ENCODE data around the gene B3GNT5. TPM values are rescaled to one million over a fixed set of nuclear protein-coding genes. Genes with fewer than 3 reads are reported as not detected.

The B3GNT5 gene
- total and polyA plus RNA-seq, 2 experiments from 2014 or later, result 22.7 to 39.6 TPM

DNA sequence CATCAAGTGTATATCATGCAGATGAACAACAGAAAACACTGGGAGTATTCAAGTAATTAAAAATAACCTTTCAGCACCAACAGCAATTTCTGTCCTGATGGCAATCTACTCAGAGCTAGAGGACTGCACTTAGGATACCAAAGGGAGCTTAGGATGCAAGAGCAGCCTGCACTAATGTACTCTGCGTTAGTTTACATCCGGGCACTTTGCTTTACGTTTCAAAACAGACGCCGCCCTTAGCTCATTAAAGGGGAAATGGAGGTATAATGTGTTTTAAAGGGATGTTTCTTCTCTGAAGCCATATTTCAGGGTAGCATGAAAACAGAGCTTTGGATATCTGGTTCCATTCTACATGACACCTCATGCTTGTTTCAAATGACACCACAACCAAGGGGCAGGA lies 14.0 kb upstream of the B3GNT5 start:
- no peaks in the 10 kb centered on the region for H3K79me2 ChIP-seq
- H3K27ac ChIP-seq, result no peak overlapping the region
- no peak overlapping the region for H3K4me2 ChIP-seq
- 84% methylated on average over 5 of the region's 5 CpGs for WGBS (ENCODE audit: low lambda C conversion rate, missing lambda C conversion rate)
- no peaks in the 10 kb centered on the region for H3K4me1 ChIP-seq (ENCODE audit: insufficient read depth)
- H3K4me3 ChIP-seq, result no peak overlapping the region
- no peaks in the 10 kb centered on the region for H3K9me3 ChIP-seq (ENCODE audit: low read depth)
- no peaks in the 10 kb centered on the region for H4K20me1 ChIP-seq (ENCODE audit: insufficient read depth, poor library complexity, severe bottlenecking)
- no peak for DNase-seq (ENCODE audit: low spot score)
- no peaks in the 10 kb centered on the region for H3K36me3 ChIP-seq (replicated peaks; ENCODE audit: insufficient read depth, low read depth)
- no peaks in the 10 kb centered on the region for H3K9me2 ChIP-seq (replicated peaks; ENCODE audit: insufficient read depth)
- H3K27me3 ChIP-seq, result no peaks in the 10 kb centered on the region
- no peak overlapping the region for H2AFZ ChIP-seq
- TF ChIP-seq, protein P1, sequence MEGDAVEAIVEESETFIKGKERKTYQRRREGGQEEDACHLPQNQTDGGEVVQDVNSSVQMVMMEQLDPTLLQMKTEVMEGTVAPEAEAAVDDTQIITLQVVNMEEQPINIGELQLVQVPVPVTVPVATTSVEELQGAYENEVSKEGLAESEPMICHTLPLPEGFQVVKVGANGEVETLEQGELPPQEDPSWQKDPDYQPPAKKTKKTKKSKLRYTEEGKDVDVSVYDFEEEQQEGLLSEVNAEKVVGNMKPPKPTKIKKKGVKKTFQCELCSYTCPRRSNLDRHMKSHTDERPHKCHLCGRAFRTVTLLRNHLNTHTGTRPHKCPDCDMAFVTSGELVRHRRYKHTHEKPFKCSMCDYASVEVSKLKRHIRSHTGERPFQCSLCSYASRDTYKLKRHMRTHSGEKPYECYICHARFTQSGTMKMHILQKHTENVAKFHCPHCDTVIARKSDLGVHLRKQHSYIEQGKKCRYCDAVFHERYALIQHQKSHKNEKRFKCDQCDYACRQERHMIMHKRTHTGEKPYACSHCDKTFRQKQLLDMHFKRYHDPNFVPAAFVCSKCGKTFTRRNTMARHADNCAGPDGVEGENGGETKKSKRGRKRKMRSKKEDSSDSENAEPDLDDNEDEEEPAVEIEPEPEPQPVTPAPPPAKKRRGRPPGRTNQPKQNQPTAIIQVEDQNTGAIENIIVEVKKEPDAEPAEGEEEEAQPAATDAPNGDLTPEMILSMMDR (IDR thresholded peaks at IDR 0.05; ENCODE audit: poor library complexity), result no peak
- no peak for TF ChIP-seq EZH2phosphoT487 (IDR thresholded peaks at IDR 0.05; ENCODE audit: low read depth, severe bottlenecking, unreplicated experiment)
- no peak for TF ChIP-seq EZH2 (IDR thresholded peaks at IDR 0.05; ENCODE audit: borderline replicate concordance)

DNA sequence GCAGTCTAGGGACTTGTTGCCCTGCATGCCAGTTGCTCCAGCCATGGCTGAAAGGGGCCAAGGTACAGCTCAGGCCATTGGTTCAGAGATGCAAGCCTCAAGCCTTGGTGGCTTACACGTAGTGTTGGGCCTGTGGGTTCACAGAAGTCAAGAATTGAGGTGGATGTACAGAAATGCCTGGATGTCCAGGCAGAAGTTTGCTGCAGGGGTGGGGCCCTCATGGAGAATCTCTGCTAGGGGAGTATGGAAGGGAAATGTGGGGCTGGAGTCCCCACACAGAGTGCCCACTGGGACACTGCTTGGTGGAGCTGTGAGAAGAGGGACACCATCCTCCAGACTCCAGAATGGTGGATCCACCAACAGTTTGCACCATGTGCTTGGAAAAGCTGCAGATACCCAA lies 10.6 kb upstream of the B3GNT5 start:
- TF ChIP-seq EZH2 (IDR thresholded peaks at IDR 0.05; ENCODE audit: borderline replicate concordance) (no peak), EZH2phosphoT487 (IDR thresholded peaks at IDR 0.05; ENCODE audit: low read depth, severe bottlenecking, unreplicated experiment) (no peak)
- TF ChIP-seq, protein P1 (IDR thresholded peaks at IDR 0.05; ENCODE audit: poor library complexity), result no peak
- no peaks in the 10 kb centered on the region for H3K79me2 ChIP-seq
- H3K4me3 ChIP-seq, result no peak overlapping the region
- H3K9me2 ChIP-seq (replicated peaks; ENCODE audit: insufficient read depth), result no peaks in the 10 kb centered on the region
- no peaks in the 10 kb centered on the region for H3K36me3 ChIP-seq (replicated peaks; ENCODE audit: insufficient read depth, low read depth)
- WGBS (ENCODE audit: low lambda C conversion rate, missing lambda C conversion rate), result 71% methylated on average over 1 of the region's 1 CpG
- H3K27me3 ChIP-seq, result no peaks in the 10 kb centered on the region
- no peak for DNase-seq (ENCODE audit: low spot score)
- no peaks in the 10 kb centered on the region for H3K9me3 ChIP-seq (ENCODE audit: low read depth)
- H3K4me1 ChIP-seq (ENCODE audit: insufficient read depth), result peaks cover 6% of the 10 kb centered on the region
- no peak overlapping the region for H2AFZ ChIP-seq
- H4K20me1 ChIP-seq (ENCODE audit: insufficient read depth, poor library complexity, severe bottlenecking), result no peaks in the 10 kb centered on the region
- no peak overlapping the region for H3K27ac ChIP-seq
- H3K4me2 ChIP-seq, result no peak overlapping the region

- peak overlapping the region; percentile 75 for H3K27ac ChIP-seq
Measured at GRCh38 chr3:183244219-183244618, 8.8 kb upstream of the B3GNT5 start.

More at GRCh38 chr3:183244219-183244618, 8.8 kb upstream of the B3GNT5 start:
- WGBS (ENCODE audit: low lambda C conversion rate, missing lambda C conversion rate), result 91% methylated on average over 2 of the region's 2 CpGs
- no peak overlapping the region for H3K4me3 ChIP-seq
- no peaks in the 10 kb centered on the region for H3K27me3 ChIP-seq
- no peak overlapping the region for H3K4me2 ChIP-seq
- no peak overlapping the region for H2AFZ ChIP-seq
- no peak for DNase-seq (ENCODE audit: low spot score)
- H3K79me2 ChIP-seq, result no peaks in the 10 kb centered on the region
- H3K36me3 ChIP-seq (replicated peaks; ENCODE audit: insufficient read depth, low read depth), result no peaks in the 10 kb centered on the region
- no peaks in the 10 kb centered on the region for H3K9me2 ChIP-seq (replicated peaks; ENCODE audit: insufficient read depth)
- TF ChIP-seq, protein P1 (IDR thresholded peaks at IDR 0.05; ENCODE audit: poor library complexity), result no peak
- TF ChIP-seq EZH2 (IDR thresholded peaks at IDR 0.05; ENCODE audit: borderline replicate concordance) (no peak), EZH2phosphoT487 (IDR thresholded peaks at IDR 0.05; ENCODE audit: low read depth, severe bottlenecking, unreplicated experiment) (no peak)
- H4K20me1 ChIP-seq (ENCODE audit: insufficient read depth, poor library complexity, severe bottlenecking), result no peaks in the 10 kb centered on the region
- peaks cover 6% of the 10 kb centered on the region for H3K4me1 ChIP-seq (ENCODE audit: insufficient read depth)
- no peaks in the 10 kb centered on the region for H3K9me3 ChIP-seq (ENCODE audit: low read depth)

Data from hepatocyte (in vitro differentiated cells).